Measurements from ENCODE around the gene PPFIBP1.
A peak's percentile ranks its signal among the peaks of the same experiment; 100 is the strongest.
"Not testable (repeated sequence)": the region's sequence is repeated elsewhere in the genome, so short reads cannot be mapped to it uniquely, and the experiment has no call there.

Gene PPFIBP1

GRCh38 chr12:27592548-27592947, 68.5 kb downstream of the PPFIBP1 start:
- Histone ChIP-seq H3K4me1 (ENCODE audit: insufficient read depth, poor library complexity, severe bottlenecking) (peaks cover 58% of the 10 kb centered on the region), H3K27ac (ENCODE audit: poor library complexity, severe bottlenecking) (peak overlapping the region; percentile 95), H3K27me3 (ENCODE audit: insufficient read depth, poor library complexity, severe bottlenecking) (no peaks in the 10 kb centered on the region), H3K4me3 (ENCODE audit: severe bottlenecking) (no peak overlapping the region), H3K36me3 (ENCODE audit: low read depth) (no peaks in the 10 kb centered on the region), H3K9me3 (ENCODE audit: severe bottlenecking) (no peaks in the 10 kb centered on the region)
- no peak for TF ChIP-seq CTCF (IDR thresholded peaks at IDR 0.05; ENCODE audit: poor library complexity, severe bottlenecking)
- DNase-seq (ENCODE audit: low spot score) (peak; percentile 66), ATAC-seq (ENCODE audit: low read depth) (peak; percentile 56)

- Histone ChIP-seq H3K27me3 (ENCODE audit: insufficient read depth, poor library complexity, severe bottlenecking) (no peaks in the 10 kb centered on the region), H3K9me3 (ENCODE audit: severe bottlenecking) (no peaks in the 10 kb centered on the region), H3K27ac (ENCODE audit: poor library complexity, severe bottlenecking) (peak overlapping the region; percentile 95), H3K4me3 (ENCODE audit: severe bottlenecking) (no peak overlapping the region), H3K4me1 (ENCODE audit: insufficient read depth, poor library complexity, severe bottlenecking) (peaks cover 53% of the 10 kb centered on the region), H3K36me3 (ENCODE audit: low read depth) (no peaks in the 10 kb centered on the region)
- TF ChIP-seq CTCF (IDR thresholded peaks at IDR 0.05; ENCODE audit: poor library complexity, severe bottlenecking) = no peak
- DNase-seq (ENCODE audit: low spot score) = peak; percentile 61
- peak; percentile 81 for ATAC-seq (ENCODE audit: low read depth)
These were observed 69.3 kb downstream of the PPFIBP1 start for GRCh38 chr12:27593266-27593665.

GRCh38 chr12:27595231-27595642, 71.2 kb downstream of the PPFIBP1 start:
- TF ChIP-seq CTCF (IDR thresholded peaks at IDR 0.05; ENCODE audit: poor library complexity, severe bottlenecking) = no peak
- H3K4me1 ChIP-seq (ENCODE audit: insufficient read depth, poor library complexity, severe bottlenecking) = peaks cover 33% of the 10 kb centered on the region
- no peaks in the 10 kb centered on the region for H3K27me3 ChIP-seq (ENCODE audit: insufficient read depth, poor library complexity, severe bottlenecking)
- no peaks in the 10 kb centered on the region for H3K9me3 ChIP-seq (ENCODE audit: severe bottlenecking)
- H3K27ac ChIP-seq (ENCODE audit: poor library complexity, severe bottlenecking) = no peak overlapping the region
- DNase-seq (ENCODE audit: low spot score) = no peak
- no peaks in the 10 kb centered on the region for H3K36me3 ChIP-seq (ENCODE audit: low read depth)
- no peak overlapping the region for H3K4me3 ChIP-seq (ENCODE audit: severe bottlenecking)
- ATAC-seq (ENCODE audit: low read depth) = no peak

GRCh38 chr12:27598866-27599265, 74.9 kb downstream of the PPFIBP1 start:
- not testable (repeated sequence) for ATAC-seq (ENCODE audit: low read depth); H3K27me3 ChIP-seq (ENCODE audit: insufficient read depth, poor library complexity, severe bottlenecking); DNase-seq (ENCODE audit: low spot score); H3K27ac ChIP-seq (ENCODE audit: poor library complexity, severe bottlenecking); H3K36me3 ChIP-seq (ENCODE audit: low read depth); H3K9me3 ChIP-seq (ENCODE audit: severe bottlenecking); H3K4me3 ChIP-seq (ENCODE audit: severe bottlenecking); H3K4me1 ChIP-seq (ENCODE audit: insufficient read depth, poor library complexity, severe bottlenecking)

- not testable (repeated sequence) for H3K9me3 ChIP-seq (ENCODE audit: severe bottlenecking); H3K27me3 ChIP-seq (ENCODE audit: insufficient read depth, poor library complexity, severe bottlenecking); ATAC-seq (ENCODE audit: low read depth); H3K4me1 ChIP-seq (ENCODE audit: insufficient read depth, poor library complexity, severe bottlenecking); H3K4me3 ChIP-seq (ENCODE audit: severe bottlenecking); DNase-seq (ENCODE audit: low spot score); H3K27ac ChIP-seq (ENCODE audit: poor library complexity, severe bottlenecking); H3K36me3 ChIP-seq (ENCODE audit: low read depth)
These were observed 77.2 kb downstream of the PPFIBP1 start for GRCh38 chr12:27601056-27601828.

GRCh38 chr12:27602516-27602915, 78.5 kb downstream of the PPFIBP1 start:
- Histone ChIP-seq H3K36me3 (ENCODE audit: low read depth) (no peaks in the 10 kb centered on the region), H3K9me3 (ENCODE audit: severe bottlenecking) (no peaks in the 10 kb centered on the region), H3K27ac (ENCODE audit: poor library complexity, severe bottlenecking) (no peak overlapping the region), H3K4me3 (ENCODE audit: severe bottlenecking) (no peak overlapping the region), H3K27me3 (ENCODE audit: insufficient read depth, poor library complexity, severe bottlenecking) (no peaks in the 10 kb centered on the region), H3K4me1 (ENCODE audit: insufficient read depth, poor library complexity, severe bottlenecking) (no peaks in the 10 kb centered on the region)
- DNase-seq (ENCODE audit: low spot score) (no peak), ATAC-seq (ENCODE audit: low read depth) (no peak)
- no peak for TF ChIP-seq CTCF (IDR thresholded peaks at IDR 0.05; ENCODE audit: poor library complexity, severe bottlenecking)

All from RWPE2 (cell line).